Neural progenitor cell (in vitro differentiated cells): Measurements from ENCODE around the gene TRIO. TPM values are rescaled to one million over a fixed set of nuclear protein-coding genes. Genes with fewer than 3 reads are reported as not detected.

Experiments
- DNase-seq: peaks from one replicate; pipeline ENCODE4 v3.0.0-alpha.2; 2016; ENCODE audit warnings: low spot score
- H2AFZ ChIP-seq: fragments of 200-600 bp; sonication (generic); replicated peaks from 2 replicates; pipeline ENCODE4 v1.6.1; 2016; ENCODE audit warnings: antibody characterized with exemption
- H3F3A ChIP-seq: fragments of 200-600 bp; sonication (generic); 2 replicates; pipeline ENCODE4 v1.6.1; 2016; ENCODE audit warnings: antibody characterized with exemption, low read depth
- H3K27ac ChIP-seq: fragments of 200-600 bp; sonication (generic); 2 replicates; pipeline ENCODE4 v1.5.1; 2016; ENCODE audit warnings: mild to moderate bottlenecking
- H3K27me3 ChIP-seq: fragments of 200-600 bp; sonication (generic); 2 replicates; pipeline ENCODE4 v1.6.1; 2016; ENCODE audit warnings: mild to moderate bottlenecking, moderate library complexity
- H3K36me3 ChIP-seq: fragments of 200-600 bp; sonication (generic); 2 replicates; pipeline ENCODE4 v1.5.1; 2016
- H3K4me1 ChIP-seq: fragments of 200-600 bp; sonication (generic); 2 replicates; pipeline ENCODE4 v1.6.1; 2016; ENCODE audit warnings: mixed run types
- H3K4me2 ChIP-seq: fragments of 200-600 bp; sonication (generic); 2 replicates; pipeline ENCODE4 v1.6.1; 2016
- H3K4me3 ChIP-seq: fragments of 200-600 bp; sonication (generic); 2 replicates; pipeline ENCODE4 v1.5.1; 2016
- H3K79me2 ChIP-seq: fragments of 200-600 bp; sonication (generic); 2 replicates; pipeline ENCODE4 v1.6.1; 2016; ENCODE audit warnings: low read depth
- H3K9ac ChIP-seq: fragments of 200-600 bp; sonication (generic); 2 replicates; pipeline ENCODE4 v1.6.1; 2016
- H3K9me3 ChIP-seq: fragments of 200-600 bp; sonication (generic); 2 replicates; pipeline ENCODE4 v1.5.1; 2016; ENCODE audit warnings: low read depth
- H4K20me1 ChIP-seq: fragments of 200-600 bp; sonication (generic); 2 replicates; pipeline ENCODE4 v1.6.1; 2016; ENCODE audit warnings: low read depth
- H3K27ac Mint-ChIP-seq: 3 replicates; pipeline ENCODE4 v1.8.0; 2021; ENCODE audit warnings: mixed read lengths
- H3K27me3 Mint-ChIP-seq: 2 replicates; pipeline ENCODE4 v1.8.0; 2022; ENCODE audit warnings: low read depth, mild to moderate bottlenecking, inconsistent platforms, moderate library complexity, mixed read lengths; ENCODE audit not compliant: insufficient read depth
- H3K36me3 Mint-ChIP-seq: 3 replicates; pipeline ENCODE4 v1.8.0; 2021; ENCODE audit warnings: mixed read lengths
- H3K4me1 Mint-ChIP-seq: 3 replicates; pipeline ENCODE4 v1.8.0; 2021; ENCODE audit warnings: mixed read lengths
- H3K4me3 Mint-ChIP-seq: 3 replicates; pipeline ENCODE4 v1.8.0; 2021; ENCODE audit warnings: mild to moderate bottlenecking, moderate library complexity, mixed read lengths
- H3K9me3 Mint-ChIP-seq: 3 replicates; pipeline ENCODE4 v1.8.0; 2020; ENCODE audit warnings: mixed read lengths
- EZH2 ChIP-seq: fragments of 200-600 bp; sonication (generic); IDR thresholded peaks from 2 replicates; pipeline ENCODE4 v1.6.1; 2017; ENCODE audit warnings: antibody characterized with exemption, mild to moderate bottlenecking, moderate library complexity
- EZH2phosphoT487 ChIP-seq: fragments of 200-600 bp; sonication (generic); IDR thresholded peaks from 2 replicates; pipeline ENCODE4 v1.6.1; 2017; ENCODE audit warnings: antibody characterized with exemption
- total RNA-seq: library from RNA; depleted of rRNA; stranded (reverse); fragments of >200 nt; gene quantifications from 2 replicates; pipeline ENCODE4 v1.2.3, GENCODE V29; 2015; ENCODE audit warnings: low replicate concordance
- TF ChIP-seq, protein P1 (sequence below): fragments of 200-600 bp; sonication (generic); IDR thresholded peaks from 2 replicates; pipeline ENCODE4 v1.5.1; 2017; ENCODE audit warnings: antibody characterized with exemption, mild to moderate bottlenecking

TRIO gene
- total RNA-seq, 1 donor from 2014 or later: 84.7 TPM

- H3K4me2 ChIP-seq: no peak overlapping the region
- no peak for TF ChIP-seq EZH2phosphoT487
- TF ChIP-seq EZH2: no peak
- TF ChIP-seq, protein P1, sequence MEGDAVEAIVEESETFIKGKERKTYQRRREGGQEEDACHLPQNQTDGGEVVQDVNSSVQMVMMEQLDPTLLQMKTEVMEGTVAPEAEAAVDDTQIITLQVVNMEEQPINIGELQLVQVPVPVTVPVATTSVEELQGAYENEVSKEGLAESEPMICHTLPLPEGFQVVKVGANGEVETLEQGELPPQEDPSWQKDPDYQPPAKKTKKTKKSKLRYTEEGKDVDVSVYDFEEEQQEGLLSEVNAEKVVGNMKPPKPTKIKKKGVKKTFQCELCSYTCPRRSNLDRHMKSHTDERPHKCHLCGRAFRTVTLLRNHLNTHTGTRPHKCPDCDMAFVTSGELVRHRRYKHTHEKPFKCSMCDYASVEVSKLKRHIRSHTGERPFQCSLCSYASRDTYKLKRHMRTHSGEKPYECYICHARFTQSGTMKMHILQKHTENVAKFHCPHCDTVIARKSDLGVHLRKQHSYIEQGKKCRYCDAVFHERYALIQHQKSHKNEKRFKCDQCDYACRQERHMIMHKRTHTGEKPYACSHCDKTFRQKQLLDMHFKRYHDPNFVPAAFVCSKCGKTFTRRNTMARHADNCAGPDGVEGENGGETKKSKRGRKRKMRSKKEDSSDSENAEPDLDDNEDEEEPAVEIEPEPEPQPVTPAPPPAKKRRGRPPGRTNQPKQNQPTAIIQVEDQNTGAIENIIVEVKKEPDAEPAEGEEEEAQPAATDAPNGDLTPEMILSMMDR: no peak
- peaks cover 7% of the 10 kb centered on the region for H3F3A ChIP-seq
- H3K4me3 Mint-ChIP-seq: no peak overlapping the region
- no peak overlapping the region for H3K4me3 ChIP-seq
- peaks cover under 1% of the 10 kb centered on the region for H3K36me3 ChIP-seq
- H3K9me3 Mint-ChIP-seq: no peaks in the 10 kb centered on the region
- H3K27me3 Mint-ChIP-seq: no peaks in the 10 kb centered on the region
- H3K4me1 ChIP-seq: peaks cover 34% of the 10 kb centered on the region
- peaks cover 37% of the 10 kb centered on the region for H3K4me1 Mint-ChIP-seq
- no peaks in the 10 kb centered on the region for H3K27me3 ChIP-seq
- DNase-seq: no peak
- no peak overlapping the region for H3K9ac ChIP-seq
- no peaks in the 10 kb centered on the region for H3K9me3 ChIP-seq
- peaks cover 16% of the 10 kb centered on the region for H3K36me3 Mint-ChIP-seq
- no peak overlapping the region for H2AFZ ChIP-seq
- no peak overlapping the region for H3K27ac Mint-ChIP-seq
- no peak overlapping the region for H3K27ac ChIP-seq
- H3K79me2 ChIP-seq: no peaks in the 10 kb centered on the region
- H4K20me1 ChIP-seq: peaks cover 54% of the 10 kb centered on the region
Observed at GRCh38 chr5:14296533-14297331, 153.6 kb downstream of the TRIO start.

DNA sequence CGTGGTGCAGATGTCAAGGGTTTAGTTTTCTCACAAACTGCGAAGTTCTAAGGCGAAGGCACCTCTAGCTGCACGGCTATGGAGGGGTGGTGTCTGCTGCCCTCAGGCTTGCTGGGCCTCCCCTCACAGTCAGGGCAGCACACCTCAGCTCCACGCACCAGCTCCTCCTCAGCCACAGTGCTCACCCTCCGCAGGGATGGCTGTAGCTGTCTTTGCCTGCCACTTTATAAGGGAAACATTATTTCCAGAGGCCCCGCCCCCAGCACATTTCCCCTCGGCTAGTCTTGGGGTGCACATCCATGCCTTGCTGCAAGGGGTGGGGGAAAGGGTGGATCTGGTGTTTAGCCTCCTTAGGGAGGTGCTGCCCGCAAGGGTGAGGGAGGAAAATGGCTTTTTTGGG, 154.6 kb downstream of the TRIO start:
- no peak overlapping the region for H2AFZ ChIP-seq
- H3K27ac ChIP-seq: no peak overlapping the region
- no peaks in the 10 kb centered on the region for H3K27me3 ChIP-seq
- H3K79me2 ChIP-seq: no peaks in the 10 kb centered on the region
- DNase-seq: no peak
- no peak overlapping the region for H3K4me2 ChIP-seq
- peaks cover 10% of the 10 kb centered on the region for H3K36me3 Mint-ChIP-seq
- TF ChIP-seq EZH2phosphoT487 (no peak), EZH2 (no peak)
- TF ChIP-seq, protein P1: no peak
- peaks cover 31% of the 10 kb centered on the region for H3K4me1 Mint-ChIP-seq
- H3K9me3 ChIP-seq: no peaks in the 10 kb centered on the region
- peaks cover under 1% of the 10 kb centered on the region for H3K27me3 Mint-ChIP-seq
- peaks cover 7% of the 10 kb centered on the region for H3K36me3 ChIP-seq
- H3K9me3 Mint-ChIP-seq: no peaks in the 10 kb centered on the region
- H3K9ac ChIP-seq: no peak overlapping the region
- no peak overlapping the region for H3K4me3 ChIP-seq
- no peak overlapping the region for H3K27ac Mint-ChIP-seq
- peaks cover under 1% of the 10 kb centered on the region for H3F3A ChIP-seq
- H3K4me1 ChIP-seq: peaks cover 27% of the 10 kb centered on the region
- no peak overlapping the region for H3K4me3 Mint-ChIP-seq
- H4K20me1 ChIP-seq: peaks cover 45% of the 10 kb centered on the region

DNA sequence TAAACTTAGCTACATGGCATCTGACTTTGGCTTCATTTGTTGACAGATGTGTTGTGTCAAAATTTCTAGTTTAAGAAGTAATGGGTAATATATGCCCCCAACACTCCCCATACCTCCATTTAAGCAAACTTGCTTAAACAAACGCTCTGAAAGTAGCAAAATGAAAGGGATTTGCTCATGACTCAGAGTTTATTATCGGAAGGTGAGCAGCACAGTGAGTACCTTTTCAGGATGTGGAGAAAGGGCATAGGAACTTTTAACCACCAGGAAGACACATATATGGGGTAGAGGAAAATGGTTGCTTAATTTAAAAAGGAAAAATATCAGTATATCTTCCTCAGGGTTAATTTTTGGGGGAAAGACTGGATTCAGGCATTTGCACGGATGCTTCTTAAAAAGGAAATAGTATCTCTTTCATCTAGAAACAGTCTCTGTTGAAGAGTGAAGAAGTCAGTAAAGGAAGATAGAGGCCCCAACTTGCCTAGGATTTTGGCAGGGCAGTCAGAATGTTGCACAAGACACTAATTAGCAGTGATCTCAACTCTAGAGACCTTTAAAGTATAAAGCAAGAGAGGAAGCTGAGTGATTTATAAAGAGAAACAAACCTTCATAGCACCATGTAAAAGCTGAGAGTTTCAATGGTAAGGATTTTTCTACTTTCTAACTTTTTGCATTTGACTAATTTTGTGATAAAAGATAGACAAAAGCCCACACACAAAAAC, 155.1 kb downstream of the TRIO start:
- no peak for DNase-seq
- Histone ChIP-seq H3K27me3 (no peaks in the 10 kb centered on the region), H3K79me2 (no peaks in the 10 kb centered on the region), H3K27ac (peak overlapping the region; percentile 41), H3F3A (no peaks in the 10 kb centered on the region), H3K9ac (no peak overlapping the region), H3K4me3 (no peak overlapping the region), H3K4me2 (no peak overlapping the region), H3K9me3 (no peaks in the 10 kb centered on the region), H3K36me3 (peaks cover 7% of the 10 kb centered on the region), H3K4me1 (peaks cover 22% of the 10 kb centered on the region), H2AFZ (no peak overlapping the region), H4K20me1 (peaks cover 39% of the 10 kb centered on the region)
- H3K9me3 Mint-ChIP-seq: no peaks in the 10 kb centered on the region
- peaks cover 2% of the 10 kb centered on the region for H3K27me3 Mint-ChIP-seq
- H3K4me1 Mint-ChIP-seq: peaks cover 27% of the 10 kb centered on the region
- TF ChIP-seq EZH2phosphoT487 (no peak), EZH2 (no peak)
- no peak overlapping the region for H3K4me3 Mint-ChIP-seq
- no peak overlapping the region for H3K27ac Mint-ChIP-seq
- peaks cover 6% of the 10 kb centered on the region for H3K36me3 Mint-ChIP-seq
